HG02623 (cell line): Measurements from ENCODE around the gene CMTR2.

Experiments
- ATAC-seq: cut with Tn5 transposase; IDR thresholded peaks from one replicate; pipeline ENCODE4 v1.9.1; 2021; ENCODE audit warnings: moderate library complexity; ENCODE audit not compliant: unreplicated experiment

The CMTR2 gene

GRCh38 chr16:71282943-71283342 is 6.3 kb downstream of the CMTR2 start:
- no peak for ATAC-seq

- no peak for ATAC-seq
Observed at GRCh38 chr16:71276589-71277334, 12.4 kb downstream of the CMTR2 start.

GRCh38 chr16:71273384-71273783 is 15.8 kb downstream of the CMTR2 start:
- ATAC-seq, result no peak

GRCh38 chr16:71264299-71264698 is 24.9 kb downstream of the CMTR2 start:
- no peak for ATAC-seq

- no peak for ATAC-seq
Observed at GRCh38 chr16:71263582-71263981, 25.6 kb downstream of the CMTR2 start.

GRCh38 chr16:71262391-71262790 is 26.8 kb downstream of the CMTR2 start:
- ATAC-seq, result no peak

GRCh38 chr16:71260995-71261394 is 28.2 kb downstream of the CMTR2 start:
- no peak for ATAC-seq

- no peak for ATAC-seq
Observed at GRCh38 chr16:71259086-71259485, 30.1 kb downstream of the CMTR2 start.

GRCh38 chr16:71258372-71258771 is 30.8 kb downstream of the CMTR2 start:
- no peak for ATAC-seq

GRCh38 chr16:71257768-71258167 is 31.4 kb downstream of the CMTR2 start:
- ATAC-seq, result no peak

GRCh38 chr16:71255721-71256120 is 33.5 kb downstream of the CMTR2 start:
- no peak for ATAC-seq

GRCh38 chr16:71254832-71255525 is 34.2 kb downstream of the CMTR2 start:
- no peak for ATAC-seq

- ATAC-seq, result no peak
Observed at GRCh38 chr16:71250461-71251235, 38.6 kb downstream of the CMTR2 start.

GRCh38 chr16:71249399-71249798 is 39.8 kb downstream of the CMTR2 start:
- no peak for ATAC-seq

GRCh38 chr16:71247478-71247877 is 41.7 kb downstream of the CMTR2 start:
- ATAC-seq, result no peak

GRCh38 chr16:71246309-71246708 is 42.9 kb downstream of the CMTR2 start:
- ATAC-seq, result no peak

GRCh38 chr16:71244521-71244920 is 44.7 kb downstream of the CMTR2 start:
- no peak for ATAC-seq

GRCh38 chr16:71242601-71243000 is 46.6 kb downstream of the CMTR2 start:
- no peak for ATAC-seq

GRCh38 chr16:71242036-71242435 is 47.2 kb downstream of the CMTR2 start:
- ATAC-seq, result no peak
